Neural progenitor cell (in vitro differentiated cells): ENCODE measurements around the gene KIAA1958.

Source experiments
- CTCF ChIP-seq: fragments of 200-600 bp; sonication (generic); IDR thresholded peaks from 2 replicates; pipeline ENCODE4 v1.5.1; 2017; ENCODE audit warnings: antibody characterized with exemption, mild to moderate bottlenecking
- EZH2 ChIP-seq: fragments of 200-600 bp; sonication (generic); IDR thresholded peaks from 2 replicates; pipeline ENCODE4 v1.6.1; 2017; ENCODE audit warnings: antibody characterized with exemption, mild to moderate bottlenecking, moderate library complexity

GRCh38 chr9:112586599-112587155 lies 100.0 kb downstream of the KIAA1958 start:
- TF ChIP-seq CTCF (no peak), EZH2 (no peak)
